Spleen (tissue), 11 donors: ENCODE measurements around the gene FIZ1. TPM values are rescaled to one million over a fixed set of nuclear protein-coding genes. Genes with fewer than 3 reads are reported as not detected.

Experiments used
- DNase-seq: peaks from one replicate; pipeline ENCODE4 v3.0.0-alpha.2; 2020
- H3K27ac ChIP-seq, 8 donors: fragments of 200-600 bp; sonication (generic) in 7 of 8; 1 replicate in 4 of 8; 2 replicates in 4 of 8; pipeline versions ENCODE4 v1.5.0 to v1.8.0; 2016 to 2021; ENCODE audit warnings: inconsistent platforms in 4 of 8, mild to moderate bottlenecking in 4 of 8, moderate library complexity in 1 of 8
- H3K27me3 ChIP-seq, 7 donors: fragments of 200-600 bp; sonication (generic) in 6 of 7; replicated peaks in 1 of 7; 1 replicate in 4 of 7; 2 replicates in 3 of 7; pipeline versions ENCODE4 v1.5.0 to v1.8.0; 2016 to 2021; ENCODE audit warnings: inconsistent platforms in 3 of 7, mild to moderate bottlenecking in 1 of 7
- H3K36me3 ChIP-seq, 6 donors: fragments of 200-600 bp; sonication (generic) in 5 of 6; 1 replicate in 4 of 6; 2 replicates in 2 of 6; pipeline versions ENCODE4 v1.5.0 to v1.8.0; 2016 to 2021; ENCODE audit warnings: inconsistent platforms in 2 of 6
- H3K4me1 ChIP-seq, 6 donors: fragments of 200-600 bp; sonication (generic) in 5 of 6; 1 replicate in 3 of 6; 2 replicates in 3 of 6; pipeline versions ENCODE4 v1.5.0 to v1.8.0; 2016 to 2021; ENCODE audit warnings: inconsistent platforms in 3 of 6
- H3K4me3 ChIP-seq, 8 donors: fragments of 200-600 bp; sonication (generic) in 7 of 8; 1 replicate in 4 of 8; 2 replicates in 4 of 8; pipeline versions ENCODE4 v1.5.0 to v1.8.0; 2016 to 2021; ENCODE audit warnings: inconsistent platforms in 4 of 8, mild to moderate bottlenecking in 4 of 8, moderate library complexity in 2 of 8
- H3K9me3 ChIP-seq, 8 donors: fragments of 200-600 bp; sonication (generic) in 7 of 8; 1 replicate in 4 of 8; 2 replicates in 4 of 8; pipeline versions ENCODE4 v1.5.0 to v1.8.0; 2016 to 2021; ENCODE audit warnings: inconsistent platforms in 4 of 8
- CTCF ChIP-seq, 11 experiments: fragments of 200-600 bp in 7 of 11; fragments of 450-650 bp in 4 of 11; sonication (generic) in 4 of 11; IDR thresholded peaks in 8 of 11; conservative IDR thresholded peaks in 3 of 11; 1 replicate in 7 of 11; 2 replicates in 4 of 11; pipeline versions ENCODE4 v1.4.0 to v1.8.0; 2016 to 2021; ENCODE audit warnings: antibody characterized with exemption in 11 of 11, inconsistent platforms in 4 of 11, mild to moderate bottlenecking in 1 of 11
- POLR2A ChIP-seq, 3 donors: fragments of 450-650 bp; IDR thresholded peaks; one replicate each; pipeline ENCODE4 v1.5.1; 2017; ENCODE audit warnings: antibody characterized with exemption in 3 of 3, mild to moderate bottlenecking in 1 of 3
- POLR2AphosphoS5 ChIP-seq, 3 donors: sonication (generic); formaldehyde crosslinking; IDR thresholded peaks; one replicate each; pipeline ENCODE4 v1.5.1; 2017; ENCODE audit warnings: antibody characterized with exemption in 3 of 3
- WGBS, 5 donors: extraction: QIAGEN DNeasy Blood & Tissue Kit in 3 of 5; methylation state at CpG; one replicate each; pipeline versions ENCODE4 v1.1.5 to v1.1.7; 2013 to 2018; 5-methylcytosine and 5-hydroxymethylcytosine counted together
- intact Hi-C: fragments of 100-400 bp; cut with DNase I; formaldehyde crosslinking; loops from one replicate; pipeline ENCODE4 v1.15.0; 2023; ENCODE audit warnings: low total_unique reads
- polyA plus RNA-seq, 3 donors: library from polyadenylated mRNA; stranded (reverse); fragments of 200-250 nt; gene quantifications; one replicate each; pipeline ENCODE4 v1.2.1, GENCODE V29; 2013
- total RNA-seq, 7 donors: library from RNA; depleted of rRNA in 3 of 7; stranded (reverse); fragments of >200 nt in 3 of 7; fragmentation: NEBNext Ultra II Directional in 4 of 7; extraction: Animal tissue kit (Norgen Biotek cat#: 25700) in 4 of 7; gene quantifications; one replicate each; pipeline versions ENCODE4 v1.1.0 to v1.2.1, GENCODE V29; 2016 to 2021
- donor health status: healthy with polysubstance abuse.
- donor health status: DM: no; HTN: no; CAD: no; lungs with moderate emphysema.
- donor health status: DM: no; HTN: no; CAD: no.
- donor health status: Bipolar disorder and iron deficiency.
- donor health status: healthy.
- donor health status: DM: no; HTN: no; CAD: no.
- donor health status: DM: yes; HTN: yes; CAD: no.

Gene FIZ1
- total and polyA plus RNA-seq, 10 donors: 5.1 to 17.3 (median 10.9) TPM

DNA sequence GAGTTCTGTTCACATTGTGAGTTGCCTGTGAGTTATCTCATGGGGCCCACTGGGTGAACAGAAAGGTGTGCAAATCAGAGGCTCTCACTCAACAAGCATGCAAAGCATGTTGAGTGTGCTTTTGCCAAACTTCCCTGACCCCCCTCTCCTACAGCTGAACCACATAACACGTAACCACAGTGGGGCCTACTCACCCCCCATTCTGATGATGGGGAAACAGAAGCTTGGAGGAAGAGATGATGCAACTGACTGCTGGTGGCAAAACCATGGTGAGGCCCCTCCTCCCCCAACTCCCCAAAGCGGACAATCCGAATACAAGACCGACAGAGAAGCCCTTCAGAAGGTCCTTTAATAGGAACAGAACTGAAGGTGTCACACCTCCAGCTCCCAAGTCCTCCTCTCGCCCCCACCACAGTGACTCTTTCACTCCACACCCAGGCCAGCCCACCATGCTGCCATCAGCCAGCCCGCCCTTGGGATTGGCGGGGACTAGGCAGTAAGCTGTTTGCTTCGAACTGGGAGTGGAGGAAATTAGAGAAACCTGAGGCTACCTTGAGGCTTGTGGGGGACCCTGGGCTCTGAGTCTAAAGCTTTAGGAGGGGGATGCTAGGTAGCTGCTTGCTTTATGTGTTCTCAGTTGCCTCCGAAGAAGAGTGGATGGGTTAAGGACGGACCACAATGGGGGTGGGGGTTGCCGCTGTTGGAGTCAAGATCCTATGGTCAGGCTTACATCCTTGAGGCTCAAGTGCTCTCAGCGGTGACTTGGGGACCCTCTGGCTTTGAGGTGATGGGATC lies 21.3 kb upstream of the FIZ1 start:
- intact Hi-C loops: no loop called here
- peaks cover 0 to 95% (median 35%) of the 10 kb centered on the region in 6 donors for H3K4me1 ChIP-seq
- H3K27ac ChIP-seq: peak overlapping the region in 7 of 8 donors; percentile 39 to 95 (median 69)
- H3K4me3 ChIP-seq: peak overlapping the region in 1 of 8 donors; percentile 39
- 65 to 83% (median 75%) methylated on average over 12 of the region's 12 CpGs for WGBS, 5 donors
- TF ChIP-seq POLR2A (IDR thresholded peaks at IDR 0.05) (no peak), POLR2AphosphoS5 (IDR thresholded peaks at IDR 0.05) (peak in 2 of 3 donors; percentile 27 to 58)
- no peaks in the 10 kb centered on the region for H3K9me3 ChIP-seq
- no peaks in the 10 kb centered on the region for H3K27me3 ChIP-seq
- DNase-seq: no peak
- H3K36me3 ChIP-seq: peaks cover 0 to 51% (median 26%) of the 10 kb centered on the region in 6 donors

GRCh38 chr19:55619286-55619685 lies 20.0 kb upstream of the FIZ1 start:
- intact Hi-C loops: no loop called here
- Histone ChIP-seq H3K9me3 (no peaks in the 10 kb centered on the region), H3K27ac (peak overlapping the region in 7 of 8 donors; percentile 8 to 95 (median 69)), H3K36me3 (peaks cover 0 to 65% (median 38%) of the 10 kb centered on the region in 6 donors), H3K4me3 (no peak overlapping the region), H3K4me1 (peaks cover 0 to 87% (median 26%) of the 10 kb centered on the region in 6 donors), H3K27me3 (no peaks in the 10 kb centered on the region)
- DNase-seq: no peak
- 54 to 80% (median 75%) methylated on average over 3 of the region's 3 CpGs for WGBS, 5 donors
- TF ChIP-seq POLR2A (IDR thresholded peaks at IDR 0.05): no peak
- TF ChIP-seq POLR2AphosphoS5 (IDR thresholded peaks at IDR 0.05): no peak
- TF ChIP-seq CTCF (IDR thresholded peaks at IDR 0.05 in 8 of 11, conservative IDR thresholded peaks at IDR 0.05 in 3 of 11): no peak

DNA sequence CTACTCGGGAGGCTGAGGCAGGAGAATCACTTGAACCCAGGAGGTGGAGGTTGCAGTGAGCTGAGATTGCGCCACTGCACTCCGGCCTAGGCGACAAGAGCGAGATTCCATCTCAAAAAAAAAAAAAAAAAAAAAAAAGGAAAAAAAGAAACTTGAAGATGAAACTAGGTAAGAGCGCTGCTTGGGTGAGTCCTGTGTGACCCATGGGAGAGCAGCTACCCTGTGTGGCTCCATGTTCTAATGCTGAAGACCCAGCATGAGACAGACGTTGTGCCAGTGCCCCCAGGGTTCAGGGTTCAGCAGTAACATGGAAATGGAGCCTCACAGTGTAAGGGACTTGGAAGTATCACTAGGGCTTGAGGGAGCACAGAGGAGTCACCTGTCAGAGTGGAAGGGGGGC lies 19.1 kb upstream of the FIZ1 start:
- Histone ChIP-seq H3K27ac (peak overlapping the region in 4 of 8 donors; percentile 11 to 95 (median 84)), H3K4me3 (no peak overlapping the region), H3K27me3 (no peaks in the 10 kb centered on the region), H3K4me1 (peaks cover under 1 to 88% (median 21%) of the 10 kb centered on the region in 6 donors), H3K36me3 (peaks cover 0 to 73% (median 44%) of the 10 kb centered on the region in 6 donors), H3K9me3 (no peaks in the 10 kb centered on the region)
- no peak for TF ChIP-seq POLR2AphosphoS5 (IDR thresholded peaks at IDR 0.05)
- TF ChIP-seq CTCF (IDR thresholded peaks at IDR 0.05 in 8 of 11, conservative IDR thresholded peaks at IDR 0.05 in 3 of 11): no peak
- TF ChIP-seq POLR2A (IDR thresholded peaks at IDR 0.05): no peak
- 80 to 94% (median 84%) methylated on average over 7 of the region's 7 CpGs for WGBS, 5 donors
- intact Hi-C loops: no loop called here
- DNase-seq: no peak

GRCh38 chr19:55617426-55617825 lies 18.1 kb upstream of the FIZ1 start:
- H3K9me3 ChIP-seq: no peaks in the 10 kb centered on the region
- no peak for DNase-seq
- peaks cover 9 to 88% (median 23%) of the 10 kb centered on the region in 6 donors for H3K4me1 ChIP-seq
- H3K36me3 ChIP-seq: peaks cover 0 to 75% (median 45%) of the 10 kb centered on the region in 6 donors
- H3K27me3 ChIP-seq: no peaks in the 10 kb centered on the region
- WGBS, 5 donors: 60 to 87% (median 78%) methylated on average over 4 to 8 of the region's 8 CpGs
- peak overlapping the region in 5 of 8 donors; percentile 36 to 95 (median 82) for H3K27ac ChIP-seq
- no peak overlapping the region for H3K4me3 ChIP-seq
- TF ChIP-seq POLR2AphosphoS5 (IDR thresholded peaks at IDR 0.05) (peak in 2 of 3 donors; percentile 39 to 49), CTCF (IDR thresholded peaks at IDR 0.05 in 8 of 11, conservative IDR thresholded peaks at IDR 0.05 in 3 of 11) (no peak)
- intact Hi-C loops: no loop called here
